ENCODE data around the gene GLI1. TPM values are rescaled to one million over a fixed set of nuclear protein-coding genes. Genes with fewer than 3 reads are reported as not detected.

The GLI1 gene
- polyA plus RNA-seq, 1 of the 3 experiments (the other 2 are of a cell fraction): 0.90 TPM

DNA sequence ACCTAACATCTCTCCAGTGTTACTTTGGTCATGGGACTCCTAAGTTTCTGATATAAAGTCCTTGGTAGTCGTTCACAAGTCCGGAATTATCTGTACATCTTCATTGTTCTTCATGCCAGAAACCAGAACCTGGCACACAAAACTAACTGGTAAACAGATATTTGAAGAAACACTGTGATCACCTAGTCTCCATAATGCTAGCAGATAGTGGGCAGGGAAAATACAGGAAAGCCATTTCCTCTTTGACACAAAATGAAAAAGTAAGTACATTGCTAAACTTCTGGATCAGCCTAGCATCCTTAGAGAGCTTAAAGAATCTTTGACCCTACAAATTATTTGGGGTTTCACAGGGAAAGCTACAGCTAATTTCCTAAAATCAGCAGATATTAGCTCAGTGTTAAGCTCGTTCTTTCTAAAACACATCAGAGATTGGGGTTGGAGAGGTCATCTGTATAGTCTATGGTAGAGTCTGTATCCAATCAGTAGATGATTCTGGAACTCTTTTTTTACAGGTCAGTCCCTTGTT is 55.9 kb downstream of the GLI1 start:
- POLR2A ChIA-PET: interaction anchor here (1.3 to 2.2 kb wide), 4 partner anchors 14 to 31 kb away, joined by 4 to 8 read pairs (median 5); no protein-coding TSS in a partner anchor
- no peak for DNase-seq

DNA sequence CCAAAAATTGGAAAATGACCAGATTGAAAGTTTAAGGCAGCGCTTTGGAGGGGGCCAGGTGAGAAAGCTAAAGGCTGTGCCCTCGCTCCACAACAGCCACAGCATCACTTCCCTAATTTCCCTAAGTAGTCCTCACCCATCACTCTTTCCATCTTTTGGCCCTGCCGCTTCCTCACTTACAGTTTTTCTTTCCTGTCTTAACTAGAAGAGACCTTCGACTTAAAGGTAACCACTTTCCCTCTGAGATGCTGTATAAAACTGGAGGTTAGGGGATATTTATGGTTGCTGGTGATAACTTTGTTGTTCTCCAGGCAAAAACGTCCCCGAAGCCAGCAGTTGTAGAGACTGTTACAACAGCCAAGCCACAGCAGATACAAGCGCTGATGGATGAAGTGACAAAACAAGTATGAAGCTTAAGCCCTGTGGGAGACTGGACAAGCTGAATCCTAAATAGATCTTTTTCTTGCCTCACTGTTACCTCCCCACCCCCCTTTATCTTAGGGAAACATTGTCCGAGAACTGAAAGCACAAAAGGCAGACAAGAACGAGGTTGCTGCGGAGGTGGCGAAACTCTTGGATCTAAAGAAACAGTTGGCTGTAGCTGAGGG is 56.5 kb downstream of the GLI1 start:
- peaks cover 37% of the 10 kb centered on the region for H3K79me2 ChIP-seq (ENCODE audit: insufficient read depth)
- CTCF ChIA-PET: interaction anchor here (0.5 to 1.0 kb wide), 2 partner anchors 208 to 277 kb away, joined by 3 to 4 read pairs; no protein-coding TSS in a partner anchor
- H3K27me3 ChIP-seq (ENCODE audit: insufficient read depth): no peaks in the 10 kb centered on the region
- no peak overlapping the region for H3K4me2 ChIP-seq
- H3K9me2 ChIP-seq: no peaks in the 10 kb centered on the region
- peaks cover 61% of the 10 kb centered on the region in 2 experiments for H3K36me3 ChIP-seq (replicated peaks in 1 of 2; ENCODE audit: control insufficient read depth in 1 of 2, insufficient read depth in 2 of 2, low read length in 1 of 2)
- TF ChIP-seq, protein P1, sequence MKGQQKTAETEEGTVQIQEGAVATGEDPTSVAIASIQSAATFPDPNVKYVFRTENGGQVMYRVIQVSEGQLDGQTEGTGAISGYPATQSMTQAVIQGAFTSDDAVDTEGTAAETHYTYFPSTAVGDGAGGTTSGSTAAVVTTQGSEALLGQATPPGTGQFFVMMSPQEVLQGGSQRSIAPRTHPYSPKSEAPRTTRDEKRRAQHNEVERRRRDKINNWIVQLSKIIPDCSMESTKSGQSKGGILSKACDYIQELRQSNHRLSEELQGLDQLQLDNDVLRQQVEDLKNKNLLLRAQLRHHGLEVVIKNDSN (IDR thresholded peaks at IDR 0.05; ENCODE audit: borderline replicate concordance, low read depth): no peak
- no peak for TF ChIP-seq TCF12 (IDR thresholded peaks at IDR 0.05)
- no peak for TF ChIP-seq EP300 (IDR thresholded peaks at IDR 0.05; ENCODE audit: borderline replicate concordance in 1 of 2, low read depth in 1 of 2, low read length in 1 of 2)
- TF ChIP-seq TAF1 (IDR thresholded peaks at IDR 0.05; ENCODE audit: borderline replicate concordance, low read depth, low read length): no peak
- TF ChIP-seq YY1 (IDR thresholded peaks at IDR 0.05; ENCODE audit: low read depth): no peak
- TF ChIP-seq, protein P2, sequence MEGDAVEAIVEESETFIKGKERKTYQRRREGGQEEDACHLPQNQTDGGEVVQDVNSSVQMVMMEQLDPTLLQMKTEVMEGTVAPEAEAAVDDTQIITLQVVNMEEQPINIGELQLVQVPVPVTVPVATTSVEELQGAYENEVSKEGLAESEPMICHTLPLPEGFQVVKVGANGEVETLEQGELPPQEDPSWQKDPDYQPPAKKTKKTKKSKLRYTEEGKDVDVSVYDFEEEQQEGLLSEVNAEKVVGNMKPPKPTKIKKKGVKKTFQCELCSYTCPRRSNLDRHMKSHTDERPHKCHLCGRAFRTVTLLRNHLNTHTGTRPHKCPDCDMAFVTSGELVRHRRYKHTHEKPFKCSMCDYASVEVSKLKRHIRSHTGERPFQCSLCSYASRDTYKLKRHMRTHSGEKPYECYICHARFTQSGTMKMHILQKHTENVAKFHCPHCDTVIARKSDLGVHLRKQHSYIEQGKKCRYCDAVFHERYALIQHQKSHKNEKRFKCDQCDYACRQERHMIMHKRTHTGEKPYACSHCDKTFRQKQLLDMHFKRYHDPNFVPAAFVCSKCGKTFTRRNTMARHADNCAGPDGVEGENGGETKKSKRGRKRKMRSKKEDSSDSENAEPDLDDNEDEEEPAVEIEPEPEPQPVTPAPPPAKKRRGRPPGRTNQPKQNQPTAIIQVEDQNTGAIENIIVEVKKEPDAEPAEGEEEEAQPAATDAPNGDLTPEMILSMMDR (IDR thresholded peaks at IDR 0.05): no peak
- TF ChIP-seq MEF2A (IDR thresholded peaks at IDR 0.05; ENCODE audit: borderline replicate concordance, low read depth): no peak
- TF ChIP-seq SIN3A (IDR thresholded peaks at IDR 0.05; ENCODE audit: borderline replicate concordance, low read depth, low read length): no peak
- peaks cover 14 to 23% of the 10 kb centered on the region in 2 experiments for H3K4me1 ChIP-seq (ENCODE audit: control insufficient read depth in 1 of 2, insufficient read depth in 2 of 2, low read depth in 1 of 2, low read length in 1 of 2)
- peaks cover 41% of the 10 kb centered on the region for H4K20me1 ChIP-seq (ENCODE audit: insufficient read depth)
- no peak for DNase-seq
- 94% methylated on average over 11 of the region's 11 CpGs for WGBS (ENCODE audit: low lambda C conversion rate)
- H3K9me3 ChIP-seq: no peaks in the 10 kb centered on the region
- no peak overlapping the region for H2AFZ ChIP-seq (ENCODE audit: low read depth)
- peaks cover 57% of the 10 kb centered on the region for H3F3A ChIP-seq (replicated peaks; ENCODE audit: insufficient read depth)
- POLR2A ChIA-PET: interaction anchor here (1.3 to 2.2 kb wide), 4 partner anchors 15 to 30 kb away, joined by 4 to 8 read pairs (median 5); no protein-coding TSS in a partner anchor
- no peak overlapping the region for H3K9ac ChIP-seq
- H3K4me3 ChIP-seq (ENCODE audit: low read depth in 2 of 2, low read length in 1 of 2): no peak overlapping the region
- peak overlapping the region in 1 of 2 experiments; percentile 98; a peak in 1 of 4 replicates for H3K27ac ChIP-seq (ENCODE audit: low read depth in 2 of 2, low read length in 1 of 2)

More for the DNA sequence above, 55.9 kb downstream of the GLI1 start:
- Histone ChIP-seq H3K36me3 (replicated peaks in 1 of 2; ENCODE audit: control insufficient read depth in 1 of 2, insufficient read depth in 2 of 2, low read length in 1 of 2) (peaks cover 61% of the 10 kb centered on the region in 2 experiments), H3K27ac (ENCODE audit: low read depth in 2 of 2, low read length in 1 of 2) (peak overlapping the region in 1 of 2 experiments; percentile 29; a peak in 1 of 4 replicates), H3K4me3 (ENCODE audit: low read depth in 2 of 2, low read length in 1 of 2) (no peak overlapping the region), H2AFZ (ENCODE audit: low read depth) (no peak overlapping the region), H3K9ac (no peak overlapping the region), H3K4me2 (no peak overlapping the region), H3K9me3 (no peaks in the 10 kb centered on the region), H3K27me3 (ENCODE audit: insufficient read depth) (no peaks in the 10 kb centered on the region), H3F3A (replicated peaks; ENCODE audit: insufficient read depth) (peaks cover 54% of the 10 kb centered on the region), H3K4me1 (ENCODE audit: control insufficient read depth in 1 of 2, insufficient read depth in 2 of 2, low read depth in 1 of 2, low read length in 1 of 2) (peaks cover 11 to 21% of the 10 kb centered on the region in 2 experiments), H3K9me2 (no peaks in the 10 kb centered on the region), H3K79me2 (ENCODE audit: insufficient read depth) (peaks cover 37% of the 10 kb centered on the region), H4K20me1 (ENCODE audit: insufficient read depth) (peaks cover 41% of the 10 kb centered on the region)
- TF ChIP-seq NRF1 (IDR thresholded peaks at IDR 0.05; ENCODE audit: low read depth, low read length) (no peak), SMC3 (IDR thresholded peaks at IDR 0.05; ENCODE audit: low read depth, low read length) (no peak), MXI1 (IDR thresholded peaks at IDR 0.05; ENCODE audit: low read depth, low read length) (no peak), CHD2 (IDR thresholded peaks at IDR 0.05; ENCODE audit: low read length, partially characterized antibody) (no peak)
- WGBS (ENCODE audit: low lambda C conversion rate): 76% methylated on average over 3 of the region's 3 CpGs
- CTCF ChIA-PET: interaction anchor here (0.6 to 2.1 kb wide), 4 partner anchors 14 to 276 kb away, joined by 3 to 5 read pairs (median 4); partner anchors contain the start of gene GLI1

Data from SK-N-SH (cell line).